GM21390 (cell line): ENCODE data around the gene TFAP2E.
A peak's percentile ranks its signal among the peaks of the same experiment; 100 is the strongest.

Experiments used
- ATAC-seq: cut with Tn5 transposase; IDR thresholded peaks from one replicate; pipeline ENCODE4 v1.9.1; 2021; ENCODE audit not compliant: unreplicated experiment

Gene TFAP2E

GRCh38 chr1:35573198-35574124 lies at the start of gene TFAP2E:
TFAP2E (plus strand) TSS chr1:35573314; CDS start chr1:35573578, 264 bp downstream.
- no peak for ATAC-seq

GRCh38 chr1:35524106-35524505 lies 49.0 kb upstream of the TFAP2E start:
- no peak for ATAC-seq

- ATAC-seq = no peak
Observed at GRCh38 chr1:35530168-35530567, 42.9 kb upstream of the TFAP2E start.

DNA sequence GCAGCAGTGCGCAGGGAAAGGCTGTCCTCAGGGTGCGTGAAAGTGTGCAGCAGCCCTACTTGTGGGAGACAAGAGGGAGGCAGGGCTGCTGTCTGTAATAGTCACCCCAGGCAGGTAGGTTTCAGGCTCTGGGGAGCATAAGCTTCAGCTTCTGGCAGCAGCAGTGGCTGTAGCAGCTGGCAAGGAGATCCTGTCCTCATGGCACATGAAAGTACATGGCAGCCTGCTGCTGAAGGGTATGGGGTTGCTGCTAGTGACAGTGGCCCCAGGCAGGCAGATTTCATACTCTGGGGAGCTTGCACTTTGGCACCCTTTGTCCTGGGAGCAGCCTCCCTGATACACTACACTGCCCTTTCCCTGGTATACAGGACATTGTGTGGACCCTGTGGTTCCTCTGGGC lies 42.2 kb upstream of the TFAP2E start:
- no peak for ATAC-seq

DNA sequence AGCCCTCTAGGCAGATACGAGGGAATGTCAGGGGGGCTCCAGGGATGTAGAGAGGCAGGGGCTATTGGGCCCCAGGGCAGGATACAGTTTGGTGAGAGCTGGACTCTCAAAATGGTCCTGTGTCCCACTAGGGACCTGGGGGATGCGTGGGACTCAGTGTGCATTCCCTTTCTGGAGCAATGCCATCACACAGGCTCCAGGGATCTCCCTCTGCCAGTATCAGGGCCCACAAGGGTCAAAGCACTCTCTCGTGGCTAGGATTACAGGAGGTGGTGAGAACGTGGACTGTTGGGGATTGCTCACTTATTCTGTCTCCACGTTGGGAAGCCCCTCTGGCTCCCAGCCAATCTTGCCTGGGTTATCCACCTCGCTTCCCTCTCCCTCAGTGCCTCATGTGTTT lies 41.7 kb upstream of the TFAP2E start:
- ATAC-seq = no peak

GRCh38 chr1:35532497-35533223 lies 40.5 kb upstream of the TFAP2E start:
- no peak for ATAC-seq

- no peak for ATAC-seq
Observed at GRCh38 chr1:35533586-35533985, 39.5 kb upstream of the TFAP2E start.

GRCh38 chr1:35535243-35535642 lies 37.9 kb upstream of the TFAP2E start:
- no peak for ATAC-seq

GRCh38 chr1:35536556-35537162 lies 36.5 kb upstream of the TFAP2E start:
- no peak for ATAC-seq

- ATAC-seq = no peak
Observed at GRCh38 chr1:35537806-35538205, 35.3 kb upstream of the TFAP2E start.

GRCh38 chr1:35539073-35539823 lies 33.9 kb upstream of the TFAP2E start:
- peak; percentile 53 for ATAC-seq

DNA sequence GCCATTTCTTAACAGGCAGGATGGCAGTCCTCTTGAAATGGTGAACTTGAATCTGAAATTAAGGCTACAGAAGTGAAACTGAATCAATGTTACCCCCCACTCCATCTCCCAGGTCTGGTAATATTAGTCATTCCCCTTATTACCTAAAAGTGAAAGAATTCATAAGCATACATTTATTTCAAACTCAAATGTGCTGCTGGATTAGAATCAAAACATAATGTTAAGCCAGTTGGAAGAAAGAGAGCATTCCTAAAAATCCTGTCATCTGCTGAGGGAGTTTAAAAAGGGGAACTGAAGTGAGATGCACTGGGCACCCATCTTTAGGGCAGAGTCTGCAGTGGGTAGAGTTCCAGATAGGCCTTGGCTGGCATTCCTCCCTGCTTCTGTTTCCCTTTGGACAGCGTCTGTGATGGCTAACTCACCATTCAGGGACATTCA lies 33.3 kb upstream of the TFAP2E start:
- peak; percentile 45 for ATAC-seq

DNA sequence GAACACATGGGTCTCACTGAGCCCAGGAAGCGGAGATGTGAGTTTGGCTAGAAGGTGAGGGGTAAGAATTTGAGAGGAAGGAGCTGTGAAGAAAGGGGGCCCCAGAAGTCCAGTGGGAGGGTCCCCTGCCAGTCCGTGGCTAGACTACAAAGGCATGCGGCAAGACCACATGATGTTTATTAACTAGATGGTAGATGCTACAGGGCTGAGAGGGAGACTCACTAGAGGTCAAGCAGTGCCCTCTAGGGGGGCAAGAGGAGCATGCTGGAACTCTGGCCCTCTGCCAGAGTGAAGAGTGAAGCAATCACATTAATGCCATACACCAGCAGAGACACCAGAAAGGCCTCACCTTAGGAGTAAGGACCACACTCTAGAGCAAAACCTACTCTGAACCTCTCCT lies 28.1 kb upstream of the TFAP2E start:
- ATAC-seq = no peak

GRCh38 chr1:35546614-35547013 lies 26.5 kb upstream of the TFAP2E start:
- no peak for ATAC-seq

DNA sequence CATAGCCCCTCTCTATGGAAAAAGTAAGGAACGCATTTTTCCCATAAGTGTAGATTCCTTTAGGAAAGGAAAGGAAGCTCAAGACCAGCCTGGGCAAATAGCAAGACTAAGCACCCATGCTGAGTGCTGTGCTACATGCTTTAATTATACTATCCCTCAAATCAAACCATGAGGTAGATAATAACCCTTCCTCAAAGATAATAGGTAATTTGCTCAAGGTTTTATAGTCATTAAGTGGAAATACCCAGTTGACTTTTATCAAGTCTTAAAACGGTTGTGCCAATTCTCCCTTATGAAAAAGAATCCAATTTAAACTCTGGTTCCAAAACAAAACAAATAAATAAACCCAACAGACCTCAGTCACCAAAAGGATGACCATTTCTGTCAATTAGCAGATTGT lies 19.3 kb upstream of the TFAP2E start:
- no peak for ATAC-seq

- ATAC-seq = no peak
Observed at GRCh38 chr1:35554266-35555211, 18.6 kb upstream of the TFAP2E start.

GRCh38 chr1:35555212-35555584 lies 17.9 kb upstream of the TFAP2E start:
- ATAC-seq = no peak

DNA sequence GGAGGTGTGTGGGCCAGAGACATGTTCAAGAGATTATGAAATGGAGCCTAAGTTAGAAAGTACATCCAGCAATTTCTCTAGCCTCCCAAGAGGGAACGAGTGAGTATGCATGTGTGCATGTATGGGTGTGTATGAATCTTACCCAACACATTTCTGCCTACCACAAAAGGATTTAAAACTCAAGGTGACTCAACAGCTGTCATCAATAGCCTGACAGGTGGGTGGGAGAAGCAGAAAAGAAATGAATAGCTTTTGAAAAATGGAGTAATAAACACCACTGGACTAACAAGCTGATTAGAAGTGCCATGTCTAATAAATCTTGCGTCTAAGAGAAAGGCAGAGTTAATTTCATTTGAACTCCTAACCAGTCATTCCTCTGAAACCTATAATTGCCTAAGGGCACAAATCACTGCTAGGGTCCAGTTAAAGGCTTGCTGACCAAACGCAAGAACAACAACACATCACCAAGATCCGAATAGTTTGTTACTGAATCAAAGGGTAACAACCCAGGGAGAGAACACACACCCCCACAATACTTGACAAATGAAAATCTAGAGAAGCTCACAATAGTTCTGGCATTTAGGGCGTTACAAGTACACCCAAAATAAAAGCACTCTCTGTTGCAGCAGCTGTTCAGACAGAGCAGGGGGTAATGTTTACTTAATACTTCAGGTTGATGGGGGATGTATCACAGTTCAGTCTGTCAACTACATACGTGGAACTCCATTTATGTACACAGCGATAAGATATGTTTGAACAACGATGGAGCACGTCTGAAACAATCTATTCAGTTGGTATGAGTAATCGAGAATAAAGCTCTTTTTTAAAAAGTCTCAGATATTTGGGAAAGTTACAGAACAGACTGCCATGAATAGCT lies 17.3 kb upstream of the TFAP2E start:
- no peak for ATAC-seq
